Measurements from ENCODE around the gene MAP4K2.

The MAP4K2 gene

GRCh38 chr11:64766881-64767280 is 36.1 kb downstream of the MAP4K2 start:
- FAIRE-seq: no peak

- FAIRE-seq: no peak
Observed at GRCh38 chr11:64765851-64766665, 37.0 kb downstream of the MAP4K2 start.

GRCh38 chr11:64765291-64765850 is 37.6 kb downstream of the MAP4K2 start:
- no peak for FAIRE-seq

GRCh38 chr11:64764753-64765152 is 38.3 kb downstream of the MAP4K2 start:
- no peak for FAIRE-seq

GRCh38 chr11:64764040-64764611 is 38.9 kb downstream of the MAP4K2 start:
- no peak for FAIRE-seq

GRCh38 chr11:64763526-64764039 is 39.4 kb downstream of the MAP4K2 start:
- no peak for FAIRE-seq

GRCh38 chr11:64762674-64763525 is 40.1 kb downstream of the MAP4K2 start:
- no peak for FAIRE-seq

- FAIRE-seq: no peak
Observed at GRCh38 chr11:64762277-64762673, 40.7 kb downstream of the MAP4K2 start.

GRCh38 chr11:64760759-64761420 is 42.1 kb downstream of the MAP4K2 start:
- no peak for FAIRE-seq

- no peak for FAIRE-seq
Observed at GRCh38 chr11:64759722-64760719, 43.0 kb downstream of the MAP4K2 start, which contains the start of gene PYGM. TSS of gene PYGM (minus strand) at chr11:64759974. CDS start at chr11:64759898, 76 bp downstream.

GRCh38 chr11:64759131-64759721 is 43.8 kb downstream of the MAP4K2 start:
- FAIRE-seq: no peak

GRCh38 chr11:64758330-64759079 is 44.5 kb downstream of the MAP4K2 start:
- FAIRE-seq: no peak

- FAIRE-seq: no peak
Observed at GRCh38 chr11:64757549-64758329, 45.3 kb downstream of the MAP4K2 start.

- FAIRE-seq: no peak
Observed at GRCh38 chr11:64755681-64756361, 47.2 kb downstream of the MAP4K2 start.

GRCh38 chr11:64754919-64755662 is 47.9 kb downstream of the MAP4K2 start:
- FAIRE-seq: no peak

GRCh38 chr11:64754124-64754918 is 48.7 kb downstream of the MAP4K2 start:
- no peak for FAIRE-seq

Measured in endometrium (tissue), 2 donors.